NCI-H146 treated with DMSO at 0.1 percent for 48 hours (cell line): ENCODE measurements around the gene CCDC9.
A peak's percentile ranks its signal among the peaks of the same experiment; 100 is the strongest.
"Not testable (repeated sequence)": the region's sequence is repeated elsewhere in the genome, so short reads cannot be mapped to it uniquely, and the experiment has no call there.

Experiments
- DNase-seq: peaks from one replicate; lab custom pipeline; 2025; ENCODE audit not compliant: unreplicated experiment; lab: John Stamatoyannopoulos, UW

The CCDC9 gene

GRCh38 chr19:47283405-47284059 lies 27.2 kb downstream of the CCDC9 start:
- DNase-seq: no peak

DNA sequence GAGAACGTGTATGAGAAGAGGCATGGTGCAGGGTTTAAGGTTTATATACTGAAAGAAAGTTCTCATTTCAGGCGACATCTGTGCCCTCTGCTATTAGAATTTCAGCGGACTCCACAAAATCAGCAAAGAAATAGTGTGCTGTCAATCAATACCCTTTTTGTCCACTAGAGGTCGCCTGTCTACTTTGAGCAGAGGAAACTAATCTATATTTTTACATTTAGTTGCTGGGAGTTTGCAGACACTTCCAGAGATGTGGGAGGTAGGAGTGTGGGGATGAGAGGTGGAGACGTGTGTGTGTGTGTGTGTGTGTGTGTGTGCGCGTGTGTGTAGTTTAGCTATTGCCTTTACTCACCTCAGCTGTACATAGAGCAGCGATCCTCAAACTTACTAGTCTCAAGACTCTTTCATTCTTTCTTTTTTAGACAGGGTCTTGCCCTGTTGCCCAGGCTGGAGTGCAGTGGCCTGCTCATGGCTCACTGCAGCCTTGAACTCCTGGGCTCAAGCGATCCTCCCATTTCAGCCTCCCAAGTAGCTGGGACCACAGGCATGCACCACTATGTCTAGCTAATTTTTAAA lies 28.1 kb downstream of the CCDC9 start:
- peak; percentile 40 for DNase-seq

- peak; percentile 84 for DNase-seq
Measured at GRCh38 chr19:47296036-47296435, 39.7 kb downstream of the CCDC9 start.

DNA sequence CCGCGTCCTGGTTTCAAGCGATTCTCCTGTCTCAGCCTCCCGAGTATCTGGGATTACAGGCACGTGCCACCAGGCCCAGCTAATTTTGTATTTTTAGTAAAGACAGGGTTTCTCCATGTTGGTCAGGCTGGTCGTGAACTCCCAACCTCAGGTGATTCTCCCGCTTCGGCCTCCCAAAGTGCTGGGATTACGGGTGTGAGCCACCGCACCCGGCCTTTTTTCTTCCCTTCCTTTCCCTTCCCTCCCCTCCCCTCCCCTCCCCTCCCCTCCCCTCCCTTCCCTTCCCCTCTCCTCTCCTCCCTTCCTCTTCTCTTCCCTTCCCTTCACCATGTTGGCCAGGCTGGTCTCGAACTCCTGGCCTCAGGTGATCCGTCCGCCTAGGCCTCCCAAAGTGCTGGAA lies 44.5 kb downstream of the CCDC9 start:
- DNase-seq: not testable (repeated sequence)

GRCh38 chr19:47302249-47302648 lies 45.9 kb downstream of the CCDC9 start:
- DNase-seq: no peak

DNA sequence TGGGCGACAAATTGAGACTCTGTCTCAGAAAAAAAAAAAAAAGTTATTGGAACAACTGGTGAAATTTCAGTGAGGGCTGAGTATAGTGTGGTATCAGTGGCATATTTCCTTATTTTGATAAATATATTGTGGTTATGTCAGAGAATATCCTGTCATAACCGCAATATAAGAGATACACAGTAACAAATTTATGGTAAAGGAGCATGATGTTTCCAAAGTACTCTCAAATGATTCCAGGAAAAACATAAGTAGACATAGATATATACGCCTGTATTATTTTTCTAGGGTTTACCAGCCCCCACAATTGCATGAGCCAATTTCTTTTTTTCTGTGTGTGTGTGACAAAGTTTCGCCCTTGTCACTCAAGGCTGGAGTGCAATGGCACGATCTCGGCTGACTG lies 47.6 kb downstream of the CCDC9 start:
- no peak for DNase-seq

DNA sequence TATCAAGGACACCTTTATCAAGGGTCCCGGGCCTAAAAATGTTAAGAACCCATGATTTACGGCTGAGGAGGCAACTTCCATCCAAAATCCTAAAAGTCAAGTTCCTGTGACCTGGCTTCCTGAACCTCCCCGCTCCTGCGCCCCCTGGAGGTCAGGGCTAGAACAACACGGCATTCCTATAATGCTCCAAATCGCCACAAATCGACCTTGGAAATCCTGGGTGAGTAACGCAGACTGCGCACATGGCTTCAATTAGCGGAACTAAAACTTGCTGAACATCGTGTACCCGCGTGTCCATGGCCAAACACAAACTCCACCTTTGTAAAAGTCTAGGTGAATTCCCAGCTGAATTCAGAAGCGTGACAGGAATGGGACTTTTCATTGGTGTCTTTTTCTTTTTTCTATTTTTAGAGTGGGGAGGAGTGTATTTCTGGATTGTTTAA lies 49.0 kb downstream of the CCDC9 start:
- DNase-seq: peak; percentile 40

DNA sequence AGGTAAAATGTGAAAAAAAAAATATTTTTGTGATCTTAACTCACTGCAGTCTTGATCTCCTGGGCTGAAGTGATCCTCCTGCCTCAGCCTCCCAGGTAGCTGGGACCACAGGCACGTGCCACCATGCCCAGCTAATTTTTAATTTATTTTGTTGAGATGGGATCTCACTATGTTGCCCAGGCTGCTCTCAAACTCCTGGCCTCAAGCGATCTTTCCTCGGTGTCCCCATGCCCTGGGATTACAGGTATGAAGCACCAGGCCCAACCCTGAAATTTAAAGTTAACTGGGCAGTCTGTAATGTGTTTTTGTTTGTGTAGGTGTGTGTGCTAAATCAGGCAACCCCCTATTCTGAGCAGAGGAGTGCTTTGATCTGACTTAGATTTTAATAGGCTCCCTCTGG lies 50.0 kb downstream of the CCDC9 start:
- DNase-seq: no peak

DNA sequence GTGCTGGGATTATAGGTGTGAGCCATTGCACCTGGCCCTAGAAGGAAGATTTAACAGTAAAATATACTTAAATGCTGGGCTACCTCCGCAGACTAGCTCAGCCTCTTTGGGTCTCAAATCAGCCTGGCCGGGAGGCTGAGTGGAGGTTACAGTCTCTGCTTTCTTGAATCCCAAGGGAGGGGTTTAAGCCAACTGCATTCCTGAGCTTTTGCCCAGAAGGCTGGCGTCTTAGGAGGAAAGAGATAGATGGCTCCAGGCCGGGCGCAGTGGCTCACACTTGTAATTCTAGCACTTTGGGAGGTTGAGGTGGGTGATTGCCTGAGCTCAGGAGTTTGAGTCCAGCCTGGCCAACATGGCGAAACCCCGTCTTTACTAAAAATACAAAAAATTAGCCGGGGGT lies 52.7 kb downstream of the CCDC9 start:
- no peak for DNase-seq

GRCh38 chr19:47309608-47310007 lies 53.3 kb downstream of the CCDC9 start, which contains the start of gene C5AR1:
TSS of gene C5AR1 (plus strand) at chr19:47309861. CDS start at chr19:47309896, 35 bp downstream.
- no peak for DNase-seq

- no peak for DNase-seq
Measured at GRCh38 chr19:47310323-47310722, 54.0 kb downstream of the CCDC9 start.

GRCh38 chr19:47310819-47311218 lies 54.5 kb downstream of the CCDC9 start:
- DNase-seq: peak; percentile 20

DNA sequence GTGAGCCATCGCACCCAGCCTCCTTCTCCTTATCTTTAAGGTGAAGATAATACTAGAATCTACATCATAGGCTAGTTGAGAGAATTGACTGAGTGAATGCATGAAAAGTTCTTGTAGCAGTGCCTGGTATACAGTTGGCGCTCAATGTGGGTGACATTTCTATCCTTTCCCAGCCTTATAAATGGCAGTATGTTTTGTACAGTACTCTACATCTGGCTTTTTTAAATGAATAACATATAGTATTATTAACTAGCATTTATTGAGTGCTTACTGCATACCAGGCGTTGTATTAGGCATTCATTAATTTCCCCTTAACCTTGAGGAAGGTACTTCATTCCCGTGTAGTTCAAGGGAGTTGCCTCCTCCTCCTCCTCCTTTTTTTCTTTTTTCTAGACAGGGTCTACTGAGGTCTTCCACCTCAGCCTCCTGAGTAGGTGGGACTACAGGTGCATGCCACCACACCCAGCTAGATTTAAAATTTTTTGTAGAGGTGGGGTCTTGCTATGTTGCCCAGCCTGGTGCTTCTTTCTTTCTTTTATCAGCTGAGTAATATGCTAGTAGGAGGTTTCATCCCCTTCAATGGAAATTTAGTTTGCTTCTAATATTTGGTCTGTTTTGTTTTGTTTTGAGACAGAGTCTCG lies 56.2 kb downstream of the CCDC9 start:
- no peak for DNase-seq

- DNase-seq: no peak
Measured at GRCh38 chr19:47313754-47314295, 57.5 kb downstream of the CCDC9 start.

GRCh38 chr19:47315125-47315821 lies 58.9 kb downstream of the CCDC9 start:
- DNase-seq: no peak

DNA sequence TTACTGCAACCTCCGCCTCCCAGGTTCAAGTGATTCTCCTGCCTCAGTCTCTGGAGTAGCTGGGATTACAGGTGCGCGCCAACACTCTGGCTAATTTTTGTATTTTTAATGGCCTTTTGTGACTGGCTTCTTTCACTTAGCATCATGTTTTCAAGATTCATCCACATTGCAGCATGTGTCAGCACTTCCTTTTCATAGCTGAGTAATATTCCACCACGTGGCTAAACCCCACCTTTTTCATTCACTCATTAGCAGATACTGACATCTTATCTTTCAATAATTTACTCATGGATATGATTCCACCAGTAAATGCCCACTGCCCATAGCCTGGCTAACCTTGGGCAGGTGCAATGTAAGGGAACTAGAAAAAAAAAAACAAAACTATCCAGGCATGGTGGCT lies 60.2 kb downstream of the CCDC9 start:
- DNase-seq: no peak

DNA sequence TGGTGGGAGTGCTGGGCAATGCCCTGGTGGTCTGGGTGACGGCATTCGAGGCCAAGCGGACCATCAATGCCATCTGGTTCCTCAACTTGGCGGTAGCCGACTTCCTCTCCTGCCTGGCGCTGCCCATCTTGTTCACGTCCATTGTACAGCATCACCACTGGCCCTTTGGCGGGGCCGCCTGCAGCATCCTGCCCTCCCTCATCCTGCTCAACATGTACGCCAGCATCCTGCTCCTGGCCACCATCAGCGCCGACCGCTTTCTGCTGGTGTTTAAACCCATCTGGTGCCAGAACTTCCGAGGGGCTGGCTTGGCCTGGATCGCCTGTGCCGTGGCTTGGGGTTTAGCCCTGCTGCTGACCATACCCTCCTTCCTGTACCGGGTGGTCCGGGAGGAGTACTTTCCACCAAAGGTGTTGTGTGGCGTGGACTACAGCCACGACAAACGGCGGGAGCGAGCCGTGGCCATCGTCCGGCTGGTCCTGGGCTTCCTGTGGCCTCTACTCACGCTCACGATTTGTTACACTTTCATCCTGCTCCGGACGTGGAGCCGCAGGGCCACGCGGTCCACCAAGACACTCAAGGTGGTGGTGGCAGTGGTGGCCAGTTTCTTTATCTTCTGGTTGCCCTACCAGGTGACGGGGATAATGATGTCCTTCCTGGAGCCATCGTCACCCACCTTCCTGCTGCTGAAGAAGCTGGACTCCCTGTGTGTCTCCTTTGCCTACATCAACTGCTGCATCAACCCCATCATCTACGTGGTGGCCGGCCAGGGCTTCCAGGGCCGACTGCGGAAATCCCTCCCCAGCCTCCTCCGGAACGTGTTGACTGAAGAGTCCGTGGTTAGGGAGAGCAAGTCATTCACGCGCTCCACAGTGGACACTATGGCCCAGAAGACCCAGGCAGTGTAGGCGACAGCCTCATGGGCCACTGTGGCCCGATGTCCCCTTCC lies 63.9 kb downstream of the CCDC9 start:
- DNase-seq: no peak
